ENCODE results near the gene DNM3.

DNM3 gene

GRCh38 chr1:172238965-172239364 is 397.7 kb downstream of the DNM3 start:
- DNase-seq (ENCODE audit: low spot score) = no peak

GRCh38 chr1:172239901-172240300 is 398.6 kb downstream of the DNM3 start:
- DNase-seq (ENCODE audit: low spot score) = no peak

- no peak for DNase-seq (ENCODE audit: low spot score)
Measured at GRCh38 chr1:172241540-172241939, 400.2 kb downstream of the DNM3 start.

- DNase-seq (ENCODE audit: low spot score) = no peak
Measured at GRCh38 chr1:172244865-172245264, 403.6 kb downstream of the DNM3 start.

- no peak for DNase-seq (ENCODE audit: low spot score)
Measured at GRCh38 chr1:172245788-172246187, 404.5 kb downstream of the DNM3 start.

GRCh38 chr1:172246521-172247390 is 405.5 kb downstream of the DNM3 start:
- DNase-seq (ENCODE audit: low spot score) = no peak

- no peak for DNase-seq (ENCODE audit: low spot score)
Measured at GRCh38 chr1:172251486-172251885, 410.2 kb downstream of the DNM3 start.

GRCh38 chr1:172252321-172252720 is 411.0 kb downstream of the DNM3 start:
- DNase-seq (ENCODE audit: low spot score) = no peak

- DNase-seq (ENCODE audit: low spot score) = no peak
Measured at GRCh38 chr1:172252958-172253357, 411.7 kb downstream of the DNM3 start.

GRCh38 chr1:172254521-172255222 is 413.4 kb downstream of the DNM3 start:
- no peak for DNase-seq (ENCODE audit: low spot score)

GRCh38 chr1:172255223-172255560 is 413.9 kb downstream of the DNM3 start:
- no peak for DNase-seq (ENCODE audit: low spot score)

GRCh38 chr1:172265905-172266304 is 424.6 kb downstream of the DNM3 start:
- DNase-seq (ENCODE audit: low spot score) = no peak

- no peak for DNase-seq (ENCODE audit: low spot score)
Measured at GRCh38 chr1:172266528-172267174, 425.4 kb downstream of the DNM3 start.

- DNase-seq (ENCODE audit: low spot score) = no peak
Measured at GRCh38 chr1:172268237-172268636, 426.9 kb downstream of the DNM3 start.

- no peak for DNase-seq (ENCODE audit: low spot score)
Measured at GRCh38 chr1:172269084-172269483, 427.8 kb downstream of the DNM3 start.

GRCh38 chr1:172269644-172270043 is 428.3 kb downstream of the DNM3 start:
- no peak for DNase-seq (ENCODE audit: low spot score)

GRCh38 chr1:172270605-172271004 is 429.3 kb downstream of the DNM3 start:
- DNase-seq (ENCODE audit: low spot score) = no peak

- DNase-seq (ENCODE audit: low spot score) = no peak
Measured at GRCh38 chr1:172272087-172272486, 430.8 kb downstream of the DNM3 start.

- no peak for DNase-seq (ENCODE audit: low spot score)
Measured at GRCh38 chr1:172273647-172274396, 432.5 kb downstream of the DNM3 start.

GRCh38 chr1:172275478-172275877 is 434.2 kb downstream of the DNM3 start:
- DNase-seq (ENCODE audit: low spot score) = no peak

- no peak for DNase-seq (ENCODE audit: low spot score)
Measured at GRCh38 chr1:172276120-172276818, 435.0 kb downstream of the DNM3 start.

GRCh38 chr1:172277275-172277674 is 436.0 kb downstream of the DNM3 start:
- DNase-seq (ENCODE audit: low spot score) = no peak
